ENCODE results near the gene SERINC5.

The SERINC5 gene

DNA sequence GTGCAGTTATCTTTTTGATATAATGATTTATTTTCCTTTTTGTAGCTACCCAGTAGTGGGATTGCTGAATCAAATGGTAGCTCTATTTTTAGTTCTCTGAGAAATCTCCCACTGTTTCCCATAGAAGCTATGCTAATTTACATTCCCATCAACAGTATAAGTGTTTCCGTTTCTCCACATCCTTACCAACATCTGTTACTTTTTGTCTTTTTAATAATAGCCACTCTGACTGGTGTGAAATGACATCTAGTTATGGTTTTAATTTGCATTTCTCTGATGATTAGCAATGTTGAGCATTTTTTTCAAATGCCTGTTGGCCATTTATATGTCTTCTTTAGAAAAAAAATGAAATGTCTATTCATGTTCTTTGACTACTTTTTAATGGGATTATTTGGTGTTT, 94.7 kb downstream of the SERINC5 start:
- no peak for DNase-seq

DNA sequence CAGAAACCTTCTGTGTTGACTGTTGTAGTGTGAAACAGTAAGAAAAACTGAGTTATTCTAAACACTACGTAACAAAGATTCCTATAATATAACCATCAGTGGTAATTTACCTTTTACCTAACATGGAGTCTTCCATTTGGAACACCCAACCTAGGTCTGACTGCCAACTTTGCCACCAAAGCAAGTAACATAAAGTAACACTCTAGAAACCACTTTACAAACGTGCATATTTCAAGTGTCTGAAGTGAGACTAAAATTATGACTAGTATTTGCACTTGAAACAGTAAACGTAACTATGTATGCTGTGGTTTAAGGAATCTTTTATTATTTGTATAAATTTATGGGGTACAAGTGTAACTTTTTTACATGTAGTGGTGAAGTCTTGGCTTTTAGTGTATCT, 95.6 kb downstream of the SERINC5 start:
- DNase-seq = no peak

DNA sequence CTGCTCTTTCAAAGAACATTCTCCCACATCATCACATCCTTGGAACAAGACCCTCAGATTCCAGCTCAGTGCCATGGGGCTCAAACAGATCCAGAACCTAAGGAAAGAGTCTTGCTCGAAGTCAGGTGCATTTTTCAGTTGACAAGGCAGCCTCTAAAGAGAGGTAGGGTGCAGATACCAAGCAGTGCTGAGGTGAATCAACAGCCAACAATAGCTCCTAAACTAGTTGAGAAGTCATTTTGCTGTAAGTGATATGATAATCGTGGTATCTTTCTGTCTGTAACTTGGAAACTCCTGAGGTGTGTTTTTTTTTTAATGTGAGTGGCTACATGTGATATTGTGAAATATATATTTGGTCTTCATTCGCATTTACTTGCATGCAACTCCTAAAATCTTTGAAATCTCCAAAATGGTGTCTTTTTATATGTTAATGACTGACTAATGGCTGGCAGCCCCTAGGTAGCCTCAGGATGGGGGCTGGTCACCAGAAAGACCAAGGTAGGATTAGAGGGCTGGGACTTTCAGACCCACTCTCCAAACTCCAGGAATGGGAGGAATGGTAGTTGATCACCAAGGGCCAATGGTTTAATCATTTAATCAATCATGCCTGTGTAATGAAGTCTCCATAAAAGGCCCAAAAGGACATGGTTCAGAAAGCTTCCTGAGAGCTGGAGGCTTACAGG, 96.6 kb downstream of the SERINC5 start:
- DNase-seq = peak in 1 of 2 experiments; percentile 14

DNA sequence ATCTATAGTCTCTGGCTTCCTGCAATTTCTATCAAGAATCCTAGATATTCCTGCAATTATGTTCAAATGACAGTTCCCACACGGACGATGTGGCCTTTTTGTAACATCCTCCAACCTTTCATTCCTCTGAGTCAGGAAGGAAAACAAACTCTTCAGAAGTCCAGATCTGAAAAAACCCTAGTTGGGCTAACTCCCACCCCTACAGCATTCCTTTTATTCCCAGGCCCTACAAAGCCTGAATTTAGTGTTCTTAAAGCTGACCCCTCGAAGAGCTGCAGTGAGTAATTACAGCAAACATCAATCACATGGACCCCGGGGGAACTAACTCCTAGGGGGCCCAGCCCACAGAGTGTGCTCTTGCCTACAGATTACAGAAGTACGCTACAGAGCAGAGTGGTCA, 99.7 kb downstream of the SERINC5 start:
- no peak for DNase-seq

DNA sequence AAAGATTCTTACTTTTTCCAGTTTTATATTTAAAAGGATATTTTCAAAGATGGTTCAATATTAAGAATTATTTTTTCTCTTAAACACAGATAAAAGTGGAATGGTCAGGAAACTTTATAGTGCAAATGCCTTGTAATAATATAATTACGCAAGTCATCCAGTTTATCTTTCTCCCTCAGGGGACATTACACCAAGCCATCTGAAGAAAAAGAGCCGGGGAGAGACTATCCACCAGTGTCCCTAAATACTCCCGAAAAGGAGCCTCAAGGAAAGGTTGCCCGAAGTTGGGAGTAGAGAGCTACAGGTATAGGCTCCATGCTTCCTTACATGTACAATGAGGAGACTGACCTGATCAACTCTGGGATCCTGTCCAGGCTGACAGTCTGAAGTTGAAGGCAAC, 101.1 kb downstream of the SERINC5 start:
- DNase-seq = peak in 1 of 2 experiments; percentile 11

DNA sequence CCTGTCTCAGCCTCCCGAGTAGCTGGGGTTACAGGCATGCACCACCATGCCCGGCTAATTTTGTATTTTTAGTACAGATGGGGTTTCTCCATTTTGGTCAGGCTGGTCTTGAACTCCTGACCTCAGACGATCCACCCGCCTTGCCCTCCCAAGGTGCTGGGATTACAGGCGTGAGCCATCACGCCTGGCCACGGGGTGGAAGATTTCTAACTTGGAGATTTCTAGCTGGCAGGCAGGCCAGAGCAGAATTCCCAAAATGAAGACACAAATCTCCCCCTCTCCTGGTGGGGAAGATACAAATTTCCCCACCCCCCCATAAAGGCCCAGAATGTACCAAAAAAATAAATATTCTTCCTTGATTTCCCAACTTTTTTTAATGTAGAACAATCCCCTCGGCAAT, 101.6 kb downstream of the SERINC5 start:
- peak in 1 of 2 experiments; percentile 9 for DNase-seq

DNA sequence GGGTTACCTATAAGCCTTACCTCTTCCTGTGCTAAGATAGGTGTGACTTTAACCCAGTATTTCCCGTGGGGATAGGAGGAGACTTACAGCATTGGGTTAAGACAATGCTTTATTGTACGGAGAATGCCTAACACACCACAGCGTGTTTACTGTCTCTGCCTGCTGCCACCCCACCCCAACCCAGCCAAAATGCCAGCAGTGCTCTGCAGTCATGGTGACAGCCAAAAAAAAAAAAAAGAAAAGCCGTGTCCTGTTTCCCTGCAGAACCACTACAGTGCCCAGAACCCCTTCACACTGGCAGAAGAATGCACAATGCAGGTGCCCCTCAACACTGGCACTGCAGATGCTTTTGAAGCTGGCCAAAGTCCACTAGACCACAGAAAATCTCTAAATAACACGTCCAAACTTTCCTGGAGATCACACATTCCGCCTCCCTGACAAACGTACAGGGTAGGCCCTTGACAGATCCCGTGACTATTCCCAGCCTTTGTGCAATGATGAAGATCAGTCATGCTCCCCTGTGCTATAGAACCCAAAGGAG, 102.2 kb downstream of the SERINC5 start:
- peak in 1 of 2 experiments; percentile 16 for DNase-seq

DNA sequence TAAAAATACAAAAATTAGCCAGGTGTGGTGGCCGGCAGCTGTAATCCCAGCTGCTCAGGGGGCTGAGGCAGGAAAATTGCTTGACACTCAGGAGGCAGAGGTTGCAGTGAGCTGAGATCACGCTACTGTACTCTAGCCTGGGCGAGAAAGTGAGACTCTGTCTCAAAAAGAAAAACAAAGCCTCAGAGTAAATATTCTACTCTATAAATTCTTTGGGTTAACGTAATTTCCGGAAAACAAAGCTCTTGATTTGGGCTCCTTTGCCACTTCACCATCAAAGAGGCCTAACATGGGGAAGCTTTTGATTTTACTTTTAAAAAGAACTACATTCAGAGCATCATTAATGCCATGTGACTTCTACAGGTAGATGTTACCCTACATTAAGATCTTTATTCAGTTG, 103.1 kb downstream of the SERINC5 start:
- DNase-seq = peak in 1 of 2 experiments; percentile 19

DNA sequence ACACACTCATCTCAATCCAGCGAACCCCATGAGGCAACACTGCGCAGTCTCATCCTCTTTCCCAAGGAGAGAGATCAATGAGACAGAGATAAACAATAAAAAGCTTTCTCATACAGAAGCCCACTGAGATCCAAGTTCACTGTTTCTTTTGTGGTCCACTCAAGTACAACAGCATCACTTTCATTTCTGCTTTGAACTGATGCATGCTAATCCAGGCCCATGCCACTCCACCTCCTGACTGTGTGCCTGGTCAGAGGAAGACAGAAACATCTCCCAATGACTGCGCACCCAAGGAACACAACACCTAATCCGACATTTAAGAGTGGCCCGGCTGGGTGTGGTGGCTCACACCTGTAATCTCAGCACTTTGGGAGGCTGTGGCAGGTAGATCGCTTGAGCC, 104.0 kb downstream of the SERINC5 start:
- peak in 1 of 2 experiments; percentile 18 for DNase-seq

DNA sequence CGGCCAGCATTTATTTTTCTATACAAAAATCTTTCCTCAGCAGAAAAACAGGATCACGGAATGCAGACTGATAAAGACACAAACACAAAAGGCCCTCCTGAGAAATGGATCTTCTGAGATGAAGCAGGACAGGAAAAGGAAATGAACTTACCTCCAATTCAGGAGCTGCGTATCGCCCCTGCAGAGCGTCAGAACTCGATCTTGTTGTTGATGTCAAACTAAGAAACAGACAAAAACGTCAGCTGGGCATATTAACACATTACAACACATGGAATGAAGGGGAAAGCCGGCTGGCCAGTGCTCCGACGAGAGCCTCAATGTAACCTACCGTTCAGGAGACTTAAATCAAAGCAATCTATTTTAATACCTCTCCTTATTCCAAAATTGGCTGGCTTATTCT, 105.1 kb downstream of the SERINC5 start:
- DNase-seq = peak in 1 of 2 experiments; percentile 26

DNA sequence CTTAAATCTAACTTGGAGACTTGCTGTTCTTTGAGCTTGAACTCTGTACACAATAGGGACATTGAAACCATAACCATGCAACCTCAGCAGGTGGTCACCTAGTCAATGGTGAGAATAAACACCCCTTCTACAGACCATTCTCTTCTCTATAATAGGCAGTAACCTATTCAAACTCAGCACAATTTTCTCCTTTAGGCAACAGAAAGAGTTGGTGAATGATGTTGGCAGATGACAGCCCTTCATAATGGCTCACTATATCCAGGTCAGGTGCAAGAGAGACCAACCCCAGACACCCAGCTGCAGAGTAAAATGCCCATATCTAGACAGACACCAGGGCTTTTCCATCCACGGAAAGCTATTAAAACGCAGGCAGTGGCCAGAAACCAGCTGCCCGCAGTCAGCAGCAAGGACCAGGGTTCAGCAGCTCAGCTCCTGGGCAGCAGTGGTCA, 106.7 kb downstream of the SERINC5 start:
- no peak for DNase-seq

DNA sequence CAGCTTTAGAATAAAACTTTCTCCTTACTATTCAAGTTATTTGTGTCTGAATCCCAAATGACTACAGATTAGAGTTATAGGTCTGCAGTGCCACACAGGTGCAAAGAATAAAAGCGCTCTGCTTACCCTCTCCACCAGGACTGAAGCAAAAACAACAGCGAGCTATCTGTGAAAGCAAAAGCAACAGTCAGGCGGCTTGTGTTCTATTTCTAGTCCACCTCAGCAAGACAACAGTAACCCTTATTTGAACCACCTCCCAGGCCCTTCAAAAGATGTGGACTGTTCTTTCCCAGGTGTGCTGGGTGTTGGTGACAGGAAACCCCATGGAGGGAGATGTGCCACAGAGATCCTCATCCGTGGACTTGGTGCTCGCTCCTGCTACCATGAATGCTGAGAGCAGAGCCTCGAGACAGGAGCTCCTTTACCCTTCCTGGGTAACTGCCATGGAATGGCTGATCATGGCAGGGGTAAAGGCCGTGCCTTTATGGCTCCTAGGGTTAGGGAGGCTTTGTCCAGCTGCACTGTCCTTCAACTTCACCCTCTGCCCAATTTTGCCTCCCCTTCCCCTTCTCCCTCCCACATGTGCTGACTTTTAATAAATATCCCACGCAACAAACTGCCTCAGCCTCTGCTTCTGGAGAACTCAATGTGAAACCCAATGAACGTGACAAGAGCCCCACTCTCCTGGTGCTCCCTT, 108.6 kb downstream of the SERINC5 start:
- peak in 1 of 2 experiments; percentile 12 for DNase-seq

DNA sequence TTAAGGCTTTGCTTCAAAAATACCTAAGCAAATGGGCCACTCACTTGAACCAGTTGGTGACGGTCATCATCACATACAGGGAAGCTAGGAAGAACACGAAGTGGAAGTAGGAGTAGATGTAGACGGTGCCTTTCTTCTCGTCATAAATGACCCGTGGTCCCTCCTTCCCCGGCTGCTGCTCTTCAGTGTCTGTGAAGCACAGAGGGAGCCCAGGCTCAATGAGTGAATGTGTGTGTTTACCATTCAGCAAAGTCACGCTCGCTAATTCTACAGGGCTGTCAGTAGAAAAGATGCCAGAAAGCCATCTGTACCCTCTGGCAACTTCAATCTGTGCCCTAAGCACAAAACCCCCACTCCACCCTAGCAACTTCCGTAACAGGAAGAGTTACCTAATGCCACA, 109.8 kb downstream of the SERINC5 start:
- DNase-seq = peak in 1 of 2 experiments; percentile 10

DNA sequence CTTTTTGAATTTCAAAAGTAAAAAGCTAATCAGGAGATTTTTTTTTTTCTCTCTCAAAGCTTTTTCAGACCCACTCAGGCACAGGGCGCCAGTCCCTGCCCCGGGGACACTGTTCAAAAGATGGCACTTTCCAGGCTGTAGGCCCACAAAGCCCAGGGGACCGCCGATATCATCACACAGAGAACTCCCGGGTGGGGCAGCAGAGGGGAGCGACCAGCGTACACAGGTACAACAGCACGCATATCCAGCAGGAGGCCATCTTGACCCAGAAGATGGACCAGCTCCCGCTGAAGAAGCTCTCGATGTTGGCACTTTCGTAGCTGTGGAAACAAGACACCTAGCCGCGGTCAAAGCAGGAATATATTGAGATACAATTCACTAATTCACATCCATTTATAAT, 112.4 kb downstream of the SERINC5 start:
- DNase-seq = peak in 1 of 2 experiments; percentile 12

DNA sequence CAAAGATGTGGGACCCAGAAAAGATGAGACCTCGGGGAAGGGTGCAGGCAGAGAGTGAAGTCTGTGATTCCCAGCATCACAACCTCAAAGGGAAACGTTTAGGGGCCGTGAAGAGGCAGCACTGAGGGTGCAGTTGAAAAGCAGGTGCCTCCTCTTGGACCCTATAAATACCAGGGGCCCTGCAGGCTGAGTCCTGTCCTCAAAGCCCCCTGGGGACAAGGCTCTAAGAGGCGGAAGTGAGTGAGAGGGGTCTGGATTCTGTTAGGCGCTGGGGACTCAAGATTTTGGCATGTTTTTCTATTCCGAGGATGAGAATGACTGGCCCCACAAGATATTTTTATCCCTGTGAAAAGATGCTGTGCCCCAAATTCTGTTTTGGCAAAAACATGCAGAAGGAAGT, 112.9 kb downstream of the SERINC5 start:
- no peak for DNase-seq

DNA sequence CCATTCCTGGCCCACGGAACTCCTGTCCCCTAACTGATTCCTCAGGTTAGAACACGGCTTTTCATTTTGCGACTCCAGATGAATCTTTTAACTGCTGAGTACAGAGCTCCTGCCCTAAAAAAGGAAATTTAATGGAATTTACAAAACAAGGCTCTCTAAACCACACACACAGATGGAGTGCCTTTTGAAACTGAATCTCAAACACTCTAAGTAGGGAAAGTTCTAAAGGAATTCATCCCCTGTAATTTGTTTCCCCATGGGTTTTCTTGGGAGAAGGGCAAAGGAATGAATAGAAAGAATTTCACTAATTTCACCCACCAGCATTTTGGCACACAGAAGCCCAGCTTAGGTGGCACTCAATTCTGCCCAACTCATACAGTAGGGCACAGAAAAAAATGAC, 114.2 kb downstream of the SERINC5 start:
- no peak for DNase-seq

DNA sequence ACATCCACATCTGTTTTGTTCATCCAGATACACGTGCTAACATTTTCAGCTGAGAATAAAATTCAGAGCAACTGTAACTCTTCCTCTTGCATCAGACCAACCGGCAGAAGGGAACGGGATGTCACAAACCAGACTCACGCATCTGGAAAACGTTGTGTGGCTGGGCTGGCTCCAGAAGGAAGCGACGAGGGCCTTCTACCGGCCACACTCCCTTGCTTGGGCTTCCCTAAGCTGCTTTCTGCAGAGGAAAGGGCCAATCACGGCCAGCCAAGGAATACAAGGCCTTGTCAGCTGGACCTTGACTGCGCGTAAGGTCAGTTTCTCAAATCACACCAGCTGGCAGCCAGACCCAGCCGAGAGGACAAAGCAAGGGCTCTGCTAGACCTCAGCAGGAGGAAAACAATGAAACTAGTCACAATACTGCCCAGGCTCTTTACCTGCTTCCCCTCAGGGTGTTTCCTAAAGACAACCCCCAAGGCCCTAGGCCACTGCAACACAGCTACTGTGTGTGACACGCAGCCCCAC, 114.6 kb downstream of the SERINC5 start:
- peak in 1 of 2 experiments; percentile 22 for DNase-seq

DNA sequence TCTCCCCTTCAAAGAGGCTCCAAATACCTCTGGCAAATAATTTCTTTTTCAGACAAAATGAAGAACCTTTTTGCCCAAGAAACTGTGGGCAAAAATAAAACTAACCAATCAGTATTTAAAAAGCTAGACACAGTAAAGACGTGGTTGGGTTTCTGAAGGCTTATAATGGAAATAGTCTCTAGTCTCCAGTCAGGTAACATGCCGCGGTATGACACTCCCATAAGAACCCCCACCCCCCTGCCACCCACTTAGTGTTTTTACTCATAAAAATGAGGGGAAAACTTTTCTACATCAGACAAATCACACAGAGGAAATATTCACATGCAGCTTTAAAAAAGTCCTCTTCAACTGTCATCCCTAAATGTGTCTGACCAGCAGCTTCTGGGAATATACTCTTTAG, 115.4 kb downstream of the SERINC5 start:
- DNase-seq = peak in 1 of 2 experiments; percentile 58

DNA sequence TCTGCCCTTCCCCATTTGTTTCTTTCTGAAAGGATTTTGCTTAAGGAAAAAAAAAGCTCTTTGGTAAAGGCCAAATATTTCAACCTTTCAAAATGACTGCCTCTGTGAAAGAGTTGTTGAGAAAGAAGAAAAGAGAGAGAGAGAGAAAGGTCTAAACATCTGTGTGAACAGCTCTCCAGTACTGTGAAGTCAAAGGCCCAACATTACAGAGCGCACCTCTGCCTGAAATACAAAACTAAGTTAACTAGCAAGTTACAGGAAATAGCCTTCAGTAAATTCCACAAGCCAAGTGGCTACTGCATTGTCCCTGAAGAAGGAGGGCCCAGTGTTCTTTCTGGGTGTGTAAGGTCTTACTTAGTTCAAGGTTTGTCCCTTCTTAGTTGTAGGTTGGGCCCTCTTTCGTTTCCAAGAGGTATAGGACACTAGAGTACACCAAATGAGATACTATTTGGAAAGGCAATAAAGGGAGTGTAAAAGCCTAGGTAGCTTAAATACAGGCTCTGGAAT, 116.3 kb downstream of the SERINC5 start:
- peak in 1 of 2 experiments; percentile 18 for DNase-seq

DNA sequence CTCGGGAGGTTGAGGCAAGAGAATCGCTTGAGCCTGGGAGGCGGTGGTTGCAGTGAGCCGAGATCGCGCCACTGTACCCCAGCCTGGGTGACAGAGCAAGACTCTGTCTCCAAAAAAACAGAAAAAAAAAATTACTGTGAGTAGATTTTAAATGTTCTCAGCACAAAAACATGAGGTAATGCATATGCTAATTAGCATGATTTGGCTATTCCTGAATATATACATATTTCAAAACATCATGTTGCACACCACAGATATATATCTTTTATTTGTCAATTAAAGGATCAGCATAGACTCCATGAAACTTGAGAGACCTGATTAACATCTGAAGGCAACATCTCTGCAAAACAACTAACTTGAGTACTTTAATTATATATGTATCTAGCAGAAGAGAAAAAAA, 117.4 kb downstream of the SERINC5 start:
- no peak for DNase-seq

DNA sequence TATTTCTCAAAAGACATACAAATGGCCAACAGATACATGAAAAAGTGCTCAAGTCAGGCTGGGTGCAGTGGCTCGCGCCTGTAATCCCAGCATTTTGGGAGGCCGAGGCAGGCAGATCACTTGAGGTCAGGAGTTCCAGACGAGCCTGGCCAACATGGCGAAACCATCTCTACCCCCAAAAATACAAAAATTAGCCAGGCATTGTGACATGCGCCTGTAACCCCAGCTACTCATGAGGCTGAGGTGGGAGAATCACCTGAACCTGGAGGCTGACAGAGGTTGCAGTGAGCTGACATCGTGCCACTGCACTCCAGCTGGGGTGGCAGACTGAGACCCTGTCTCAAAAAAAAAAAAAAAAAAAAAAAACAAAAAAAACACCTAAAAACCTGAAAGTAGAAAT, 119.0 kb downstream of the SERINC5 start:
- peak in 1 of 2 experiments; percentile 28 for DNase-seq

DNA sequence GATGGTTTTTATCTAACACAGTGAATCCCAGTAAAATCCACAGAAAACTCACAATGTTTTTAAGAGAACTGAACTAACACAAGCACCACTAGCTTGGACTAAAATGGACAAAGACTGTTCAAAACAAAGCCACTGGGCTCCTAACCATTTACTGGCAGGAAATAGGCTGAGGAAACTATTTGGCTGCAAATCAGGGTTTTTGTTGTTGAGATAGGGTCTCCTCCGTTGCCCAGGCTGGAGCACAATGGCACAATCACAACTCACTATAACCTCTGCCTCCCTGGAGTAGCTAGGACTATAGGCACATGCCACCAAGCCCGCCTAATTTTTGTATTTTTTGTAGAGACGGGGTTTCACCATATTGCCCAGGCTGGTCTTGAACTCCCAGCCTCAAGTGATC, 121.0 kb downstream of the SERINC5 start:
- no peak for DNase-seq

DNA sequence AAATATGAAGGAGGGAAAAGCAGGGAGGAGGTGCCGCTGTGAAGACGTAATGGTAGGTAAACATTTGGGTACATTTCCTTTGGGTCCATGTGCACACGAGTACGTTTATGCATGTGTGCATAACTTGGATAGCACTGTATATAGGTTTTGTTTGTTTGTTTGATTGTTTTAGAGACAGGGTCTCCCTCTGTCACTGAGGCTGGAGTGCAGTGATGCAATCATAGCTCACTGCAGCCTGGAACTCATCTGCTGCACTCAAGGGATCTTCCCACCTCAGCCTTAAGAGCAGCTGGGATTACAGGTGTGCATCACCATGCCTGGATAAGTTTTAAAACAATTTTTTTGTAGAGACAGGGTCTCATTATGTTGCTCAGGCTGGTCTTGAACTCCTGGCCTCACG, 126.7 kb downstream of the SERINC5 start:
- DNase-seq = no peak

DNA sequence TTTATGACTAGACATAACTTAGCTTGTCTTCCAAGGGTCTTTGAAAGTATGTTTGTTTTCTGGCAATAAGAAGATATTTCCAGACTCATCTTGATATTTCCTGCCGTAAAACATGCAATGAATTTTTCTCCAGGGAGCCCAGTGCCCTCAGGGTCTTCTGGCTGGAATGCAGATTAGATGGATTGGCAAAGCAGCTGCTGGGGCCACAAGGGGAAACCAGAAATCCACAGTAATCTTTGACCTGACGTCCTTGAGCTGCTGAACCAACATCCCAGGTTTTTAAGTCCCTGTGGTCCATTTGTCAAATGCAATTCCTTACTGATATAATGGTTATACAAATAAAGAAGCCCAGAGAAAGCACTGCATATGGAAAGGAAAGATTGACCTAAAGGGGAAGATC, 127.7 kb downstream of the SERINC5 start:
- no peak for DNase-seq

Measured in activated T-cell treated with anti-CD3 and anti-CD28 coated beads, Interleukin-2, amount 50 U/mL, for 48 hours (primary cell).